ENCODE data around the gene AGTRAP.

DNA sequence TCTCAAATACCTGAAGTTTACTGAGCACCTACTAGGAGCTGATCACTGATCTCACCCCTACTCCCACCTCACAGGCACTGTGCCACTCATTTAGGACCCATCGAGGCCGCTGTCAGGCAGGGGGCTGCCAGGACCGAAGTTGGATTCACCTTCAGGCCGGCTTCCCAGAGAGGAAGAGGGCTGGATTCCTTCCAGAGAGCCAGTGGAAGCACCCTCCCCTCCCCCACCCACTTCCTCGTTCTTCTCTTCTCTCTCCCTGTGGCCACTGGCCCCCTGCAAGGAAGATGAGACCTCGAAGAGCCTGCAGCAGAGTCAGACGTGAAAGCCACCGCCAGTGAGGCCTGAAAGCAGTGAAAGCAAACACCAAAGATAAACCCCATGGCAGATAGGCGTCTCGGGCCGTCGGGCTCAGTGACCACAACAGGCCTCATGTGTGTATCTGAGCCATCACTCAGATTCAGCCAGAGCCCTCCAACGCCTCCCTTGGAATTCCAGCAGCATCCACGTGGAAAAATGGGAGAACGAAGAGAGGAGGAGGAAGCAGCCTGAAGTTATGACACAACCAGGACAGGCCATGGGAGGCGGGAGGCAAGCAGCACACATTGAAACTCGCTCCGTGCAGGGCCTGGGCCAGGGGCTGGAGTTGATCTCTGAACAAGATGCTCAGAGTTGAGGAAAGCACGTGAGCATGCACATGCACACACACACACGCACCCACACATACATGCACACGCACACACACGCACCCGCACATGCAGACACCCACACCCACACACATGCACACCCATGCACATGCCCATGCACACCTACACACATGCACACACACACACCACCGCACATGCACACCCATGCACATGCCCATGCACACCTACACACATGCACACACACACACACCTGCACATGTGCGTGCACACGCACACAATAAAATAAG is 6.2 kb upstream of the AGTRAP start:
- TF ChIP-seq, protein P1, sequence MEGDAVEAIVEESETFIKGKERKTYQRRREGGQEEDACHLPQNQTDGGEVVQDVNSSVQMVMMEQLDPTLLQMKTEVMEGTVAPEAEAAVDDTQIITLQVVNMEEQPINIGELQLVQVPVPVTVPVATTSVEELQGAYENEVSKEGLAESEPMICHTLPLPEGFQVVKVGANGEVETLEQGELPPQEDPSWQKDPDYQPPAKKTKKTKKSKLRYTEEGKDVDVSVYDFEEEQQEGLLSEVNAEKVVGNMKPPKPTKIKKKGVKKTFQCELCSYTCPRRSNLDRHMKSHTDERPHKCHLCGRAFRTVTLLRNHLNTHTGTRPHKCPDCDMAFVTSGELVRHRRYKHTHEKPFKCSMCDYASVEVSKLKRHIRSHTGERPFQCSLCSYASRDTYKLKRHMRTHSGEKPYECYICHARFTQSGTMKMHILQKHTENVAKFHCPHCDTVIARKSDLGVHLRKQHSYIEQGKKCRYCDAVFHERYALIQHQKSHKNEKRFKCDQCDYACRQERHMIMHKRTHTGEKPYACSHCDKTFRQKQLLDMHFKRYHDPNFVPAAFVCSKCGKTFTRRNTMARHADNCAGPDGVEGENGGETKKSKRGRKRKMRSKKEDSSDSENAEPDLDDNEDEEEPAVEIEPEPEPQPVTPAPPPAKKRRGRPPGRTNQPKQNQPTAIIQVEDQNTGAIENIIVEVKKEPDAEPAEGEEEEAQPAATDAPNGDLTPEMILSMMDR (IDR thresholded peaks at IDR 0.05): no peak
- TF ChIP-seq SIN3A (IDR thresholded peaks at IDR 0.05; ENCODE audit: borderline replicate concordance, insufficient read depth, low read depth, low read length): no peak

Measured in Panc1 (cell line).